ENCODE measurements around the gene LRRC26. TPM values are rescaled to one million over a fixed set of nuclear protein-coding genes. Genes with fewer than 3 reads are reported as not detected.

LRRC26 gene
- total RNA-seq, 1 donor from 2014 or later = not detected

DNA sequence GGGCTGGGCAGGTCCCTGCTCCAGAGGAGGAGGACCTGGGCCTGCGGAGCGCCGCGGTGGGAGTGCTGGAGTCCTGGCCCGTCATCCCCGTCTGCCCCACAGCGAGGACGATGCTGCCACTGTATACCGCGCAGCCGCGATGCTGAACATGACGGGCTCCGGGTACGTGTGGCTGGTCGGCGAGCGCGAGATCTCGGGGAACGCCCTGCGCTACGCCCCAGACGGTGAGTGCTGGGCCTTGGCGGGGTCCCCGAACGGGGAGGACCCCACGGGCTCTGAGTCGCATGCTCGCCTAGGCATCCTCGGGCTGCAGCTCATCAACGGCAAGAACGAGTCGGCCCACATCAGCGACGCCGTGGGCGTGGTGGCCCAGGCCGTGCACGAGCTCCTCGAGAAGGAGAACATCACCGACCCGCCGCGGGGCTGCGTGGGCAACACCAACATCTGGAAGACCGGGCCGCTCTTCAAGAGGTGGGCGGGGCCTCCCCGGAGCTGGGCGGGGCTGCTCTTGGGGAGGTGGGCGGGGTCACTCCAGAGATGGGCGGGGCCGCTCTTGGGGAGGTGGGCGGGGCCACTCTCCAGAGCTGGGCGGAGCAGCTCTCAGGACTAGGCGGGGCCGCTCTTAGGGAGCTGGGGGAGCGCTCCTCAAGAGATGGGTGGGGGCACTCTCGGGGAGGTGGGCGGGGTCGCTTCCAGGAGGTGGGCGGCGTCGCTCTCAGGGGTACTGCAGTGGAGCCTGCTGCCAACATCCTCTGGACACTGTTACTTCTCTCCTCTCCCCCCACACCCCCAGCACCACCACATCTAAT lies 13.1 kb downstream of the LRRC26 start:
- Mint-ChIP-seq H3K36me3 (ENCODE audit: low read depth) (no peaks in the 10 kb centered on the region), H3K27me3 (peaks cover 24% of the 10 kb centered on the region), H3K4me3 (peak overlapping the region; percentile 73), H3K4me1 (peaks cover 9% of the 10 kb centered on the region), H3K9me3 (no peaks in the 10 kb centered on the region), H3K27ac (peak overlapping the region; percentile 20)
- DNase-seq = peak; percentile 86
- intact Hi-C loops (cut with micrococcal nuclease) = loop anchor here (1.0 to 10.0 kb wide), 2 partner anchors 12 to 182 kb away; partner anchors contain the start of gene PTGDS

GRCh38 chr9:137152844-137153405 lies 16.9 kb downstream of the LRRC26 start:
- no peak for DNase-seq
- H3K36me3 Mint-ChIP-seq (ENCODE audit: low read depth) = no peaks in the 10 kb centered on the region
- intact Hi-C loops (cut with micrococcal nuclease) = loop anchor here (10.0 kb wide), 1 partner anchor 178 kb away; the partner anchor contains the start of gene PTGDS
- H3K4me1 Mint-ChIP-seq = peaks cover 4% of the 10 kb centered on the region
- H3K9me3 Mint-ChIP-seq = no peaks in the 10 kb centered on the region
- no peak overlapping the region for H3K27ac Mint-ChIP-seq
- peaks cover 4% of the 10 kb centered on the region for H3K27me3 Mint-ChIP-seq
- no peak overlapping the region for H3K4me3 Mint-ChIP-seq

GRCh38 chr9:137150617-137151457 lies 19.0 kb downstream of the LRRC26 start:
- Mint-ChIP-seq H3K4me1 (peaks cover 2% of the 10 kb centered on the region), H3K27ac (peak overlapping the region; percentile 58), H3K9me3 (no peaks in the 10 kb centered on the region), H3K36me3 (ENCODE audit: low read depth) (no peaks in the 10 kb centered on the region), H3K4me3 (no peak overlapping the region), H3K27me3 (peaks cover 2% of the 10 kb centered on the region)
- DNase-seq = peak; percentile 86
- intact Hi-C loops (cut with micrococcal nuclease) = loop anchor here (1.0 to 10.0 kb wide), 2 partner anchors 22 to 176 kb away; partner anchors contain the start of gene PTGDS

DNA sequence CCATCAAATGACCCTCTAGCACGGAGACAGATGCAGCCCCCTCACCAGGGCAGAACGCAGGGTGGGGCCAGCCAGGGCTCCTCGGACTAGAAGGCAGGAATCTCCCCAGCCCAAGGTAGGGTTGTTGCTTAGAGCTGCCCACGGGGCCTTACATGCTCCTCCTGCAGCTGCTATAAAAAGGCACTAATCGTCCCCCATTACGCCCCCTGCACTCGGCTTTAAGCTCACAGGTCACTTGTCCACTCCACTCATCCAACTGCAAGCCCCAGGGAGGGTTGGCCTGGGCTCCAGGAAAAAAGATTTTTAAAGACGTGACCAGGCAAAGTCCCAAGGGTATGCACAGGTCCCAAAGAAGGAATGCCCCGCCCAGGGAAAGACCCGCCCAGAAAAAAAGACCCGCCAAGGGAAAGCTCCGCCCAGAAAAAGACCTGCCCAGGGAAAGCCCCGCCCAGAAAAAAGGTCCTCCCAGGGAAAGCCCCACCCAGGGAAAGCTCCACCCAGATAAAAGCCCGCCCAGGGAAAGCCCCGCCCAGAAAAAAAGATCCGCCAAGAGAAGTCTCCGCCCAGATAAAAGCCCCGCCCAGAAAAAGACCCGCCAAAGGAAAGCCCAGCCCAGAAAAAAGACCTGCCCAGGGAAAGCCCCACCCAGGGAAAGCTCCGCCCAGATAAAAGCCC lies 19.8 kb downstream of the LRRC26 start:
- Mint-ChIP-seq H3K4me3 (no peak overlapping the region), H3K4me1 (peaks cover 2% of the 10 kb centered on the region), H3K27me3 (no peaks in the 10 kb centered on the region), H3K36me3 (ENCODE audit: low read depth) (no peaks in the 10 kb centered on the region), H3K27ac (no peak overlapping the region), H3K9me3 (no peaks in the 10 kb centered on the region)
- intact Hi-C loops (cut with micrococcal nuclease) = loop anchor here (1.0 to 10.0 kb wide), 2 partner anchors 21 to 175 kb away; partner anchors contain the start of gene PTGDS
- DNase-seq = peak; percentile 81

DNA sequence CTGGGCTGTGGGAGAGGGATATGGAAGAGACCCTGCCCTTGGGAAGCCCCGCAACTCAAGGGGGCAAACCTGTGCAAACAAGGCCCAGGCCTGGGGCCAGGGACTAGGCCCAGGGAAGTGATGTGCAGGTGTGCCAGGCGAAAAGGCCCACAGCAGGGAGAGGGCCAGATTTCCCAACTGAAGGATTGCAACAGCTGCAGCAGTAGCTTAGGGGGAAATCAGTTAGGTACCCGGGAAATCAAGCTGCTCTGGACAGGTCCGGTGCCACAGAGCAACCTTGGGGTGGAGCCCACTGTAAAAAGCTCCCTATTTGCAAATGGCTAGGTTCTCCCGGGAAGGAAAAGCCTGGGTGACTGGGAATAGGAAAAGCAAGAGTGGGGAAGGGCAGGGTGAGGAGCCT lies 20.5 kb downstream of the LRRC26 start:
- H3K36me3 Mint-ChIP-seq (ENCODE audit: low read depth) = no peaks in the 10 kb centered on the region
- no peak overlapping the region for H3K27ac Mint-ChIP-seq
- no peaks in the 10 kb centered on the region for H3K27me3 Mint-ChIP-seq
- H3K4me1 Mint-ChIP-seq = peaks cover 2% of the 10 kb centered on the region
- H3K9me3 Mint-ChIP-seq = no peaks in the 10 kb centered on the region
- no peak overlapping the region for H3K4me3 Mint-ChIP-seq
- DNase-seq = no peak
- intact Hi-C loops (cut with micrococcal nuclease) = no loop called here

DNA sequence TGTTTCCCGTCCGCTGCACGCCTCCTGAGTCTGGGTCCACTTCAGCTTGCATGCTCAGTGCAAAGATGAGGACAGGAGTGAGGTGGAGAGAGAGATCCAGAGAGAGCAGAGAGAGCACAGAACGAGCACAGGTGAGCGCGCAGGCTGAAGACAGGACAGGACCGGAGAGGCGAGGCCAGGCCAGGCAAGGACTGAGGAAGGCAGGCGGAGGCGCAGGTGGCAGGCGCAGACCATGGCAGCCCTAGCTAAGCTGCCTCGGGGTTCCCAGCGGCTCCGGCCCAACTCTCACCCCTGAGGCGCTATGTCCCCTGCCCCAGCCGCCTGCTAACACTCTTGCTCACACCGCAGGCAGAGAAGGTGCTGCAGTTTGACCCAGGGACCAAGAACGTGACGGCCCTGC lies 21.2 kb downstream of the LRRC26 start:
- intact Hi-C loops (cut with micrococcal nuclease) = no loop called here
- H3K36me3 Mint-ChIP-seq (ENCODE audit: low read depth) = no peaks in the 10 kb centered on the region

DNA sequence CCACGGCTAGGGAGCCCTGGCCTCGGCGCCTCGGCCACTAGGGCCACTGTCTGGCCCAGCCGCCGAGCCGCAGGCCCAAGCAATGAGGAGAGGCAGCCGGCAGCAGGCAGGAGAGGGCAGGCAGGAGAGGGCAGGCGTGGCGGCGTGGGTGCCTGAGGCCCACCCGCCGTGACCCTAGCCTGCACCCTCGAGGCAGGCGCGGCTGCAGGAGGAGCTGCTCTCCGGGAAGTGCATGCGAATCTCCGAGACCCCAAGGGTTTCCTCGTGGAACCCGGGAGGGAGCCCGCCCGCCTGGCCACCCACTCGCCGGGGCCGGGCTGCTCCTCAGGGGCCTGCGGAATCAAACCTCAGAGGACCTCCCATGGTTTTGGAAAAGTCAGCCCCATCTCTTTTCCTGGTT lies 21.6 kb downstream of the LRRC26 start:
- Mint-ChIP-seq H3K27ac (no peak overlapping the region), H3K4me1 (peaks cover 2% of the 10 kb centered on the region), H3K36me3 (ENCODE audit: low read depth) (no peaks in the 10 kb centered on the region), H3K4me3 (no peak overlapping the region), H3K27me3 (no peaks in the 10 kb centered on the region), H3K9me3 (no peaks in the 10 kb centered on the region)
- intact Hi-C loops (cut with micrococcal nuclease) = no loop called here
- DNase-seq = no peak

More for the DNA sequence above, 21.2 kb downstream of the LRRC26 start:
- H3K27ac Mint-ChIP-seq = no peak overlapping the region
- no peaks in the 10 kb centered on the region for H3K27me3 Mint-ChIP-seq
- peaks cover 2% of the 10 kb centered on the region for H3K4me1 Mint-ChIP-seq
- DNase-seq = no peak
- H3K4me3 Mint-ChIP-seq = no peak overlapping the region
- H3K9me3 Mint-ChIP-seq = no peaks in the 10 kb centered on the region

DNA sequence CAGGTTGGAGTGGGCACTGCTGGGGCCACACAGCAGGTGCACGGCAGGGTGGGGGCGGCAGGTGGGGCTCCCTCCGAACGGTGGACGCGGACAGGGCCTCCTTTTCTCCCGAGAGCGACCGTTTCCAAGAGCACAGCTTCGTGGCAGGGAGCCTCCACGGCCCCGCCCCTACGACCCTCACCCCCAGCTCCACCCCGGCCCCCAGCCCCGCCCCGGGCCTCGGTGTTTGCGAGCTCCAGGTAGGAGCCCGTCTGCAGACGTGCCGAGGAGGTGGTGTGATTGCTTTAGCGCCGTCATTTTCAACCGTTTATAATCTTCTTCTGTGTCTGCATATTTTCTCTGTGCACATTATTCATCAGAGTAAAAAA lies 22.1 kb downstream of the LRRC26 start:
- DNase-seq = no peak
- Mint-ChIP-seq H3K4me1 (peaks cover 2% of the 10 kb centered on the region), H3K36me3 (ENCODE audit: low read depth) (no peaks in the 10 kb centered on the region), H3K27me3 (no peaks in the 10 kb centered on the region), H3K27ac (no peak overlapping the region), H3K9me3 (no peaks in the 10 kb centered on the region), H3K4me3 (no peak overlapping the region)
- intact Hi-C loops (cut with micrococcal nuclease) = no loop called here

DNA sequence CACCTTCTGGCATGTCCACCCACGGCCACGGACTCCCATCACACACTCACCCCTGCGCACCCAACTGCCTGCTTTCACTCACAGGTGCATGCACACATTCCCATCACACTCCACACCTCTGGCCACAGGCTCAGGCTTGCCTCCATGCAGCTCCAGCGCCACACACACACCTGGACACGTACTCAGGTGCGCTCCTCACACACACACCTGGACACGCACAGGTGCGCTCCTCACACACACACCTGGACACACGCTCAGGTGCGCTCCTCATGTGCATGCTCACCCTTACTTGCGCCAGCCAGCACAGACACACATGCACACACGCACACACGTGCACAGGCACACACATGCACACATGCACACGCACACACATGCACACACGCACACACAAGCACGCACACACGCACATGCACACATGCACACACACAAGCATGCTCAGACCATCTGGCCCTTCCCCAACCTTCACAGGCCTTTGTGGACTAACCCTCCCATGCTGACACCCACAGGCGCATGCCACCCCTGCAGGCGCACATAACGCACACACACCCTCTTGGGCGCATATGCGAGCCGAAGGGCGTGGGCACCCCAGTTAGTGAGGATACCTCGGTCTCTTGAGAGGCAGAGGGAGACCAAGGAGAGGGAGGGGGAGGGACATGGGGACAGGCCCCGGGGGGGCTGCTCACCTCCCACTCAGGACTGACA lies 22.6 kb downstream of the LRRC26 start:
- Mint-ChIP-seq H3K9me3 (no peaks in the 10 kb centered on the region), H3K36me3 (ENCODE audit: low read depth) (no peaks in the 10 kb centered on the region), H3K4me1 (peaks cover 2% of the 10 kb centered on the region), H3K27ac (no peak overlapping the region), H3K27me3 (peaks cover 2% of the 10 kb centered on the region), H3K4me3 (no peak overlapping the region)
- no peak for DNase-seq
- intact Hi-C loops (cut with micrococcal nuclease) = no loop called here

GRCh38 chr9:137146527-137146918 lies 23.3 kb downstream of the LRRC26 start:
- no peak overlapping the region for H3K4me3 Mint-ChIP-seq
- H3K36me3 Mint-ChIP-seq (ENCODE audit: low read depth) = no peaks in the 10 kb centered on the region
- H3K4me1 Mint-ChIP-seq = peaks cover 2% of the 10 kb centered on the region
- intact Hi-C loops (cut with micrococcal nuclease) = no loop called here
- DNase-seq = no peak
- no peaks in the 10 kb centered on the region for H3K9me3 Mint-ChIP-seq
- H3K27ac Mint-ChIP-seq = no peak overlapping the region
- peaks cover 7% of the 10 kb centered on the region for H3K27me3 Mint-ChIP-seq

DNA sequence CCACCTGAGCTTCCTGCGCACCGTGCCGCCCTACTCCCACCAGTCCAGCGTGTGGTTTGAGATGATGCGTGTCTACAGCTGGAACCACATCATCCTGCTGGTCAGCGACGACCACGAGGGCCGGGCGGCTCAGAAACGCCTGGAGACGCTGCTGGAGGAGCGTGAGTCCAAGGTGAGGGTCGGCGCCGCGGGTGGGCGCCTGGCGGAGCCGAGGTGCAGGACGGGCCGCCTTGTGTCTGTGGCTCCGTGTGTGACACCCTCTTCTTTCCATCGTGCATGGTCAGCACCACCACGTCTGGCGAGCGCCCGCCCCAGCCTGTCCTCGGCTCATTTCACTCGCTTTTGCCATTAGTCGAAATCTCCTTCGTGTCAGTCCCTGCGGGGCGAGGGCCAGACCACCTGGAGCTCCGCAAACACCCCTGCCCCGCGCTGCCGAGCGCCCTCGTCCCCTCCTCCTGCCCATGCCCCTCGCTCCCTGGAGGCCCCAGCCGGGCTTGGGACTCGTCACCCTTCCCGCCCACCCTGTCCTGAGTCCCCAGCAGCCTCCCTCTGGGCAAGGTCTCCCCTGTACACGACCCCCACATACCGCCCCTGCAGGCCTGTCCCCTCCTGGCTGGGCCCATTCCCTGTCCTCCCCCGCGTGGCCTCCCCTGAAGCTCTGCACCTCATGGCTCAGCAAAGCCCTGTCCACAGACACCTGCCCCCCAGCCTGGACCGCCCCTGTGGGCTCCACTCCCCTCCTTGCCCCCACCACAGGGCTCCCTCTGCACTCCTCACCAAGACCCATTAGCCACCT lies 23.9 kb downstream of the LRRC26 start:
- Mint-ChIP-seq H3K36me3 (ENCODE audit: low read depth) (no peaks in the 10 kb centered on the region), H3K4me1 (peaks cover 2% of the 10 kb centered on the region), H3K27me3 (peaks cover 8% of the 10 kb centered on the region), H3K4me3 (no peak overlapping the region), H3K27ac (no peak overlapping the region), H3K9me3 (no peaks in the 10 kb centered on the region)
- no peak for DNase-seq
- intact Hi-C loops (cut with micrococcal nuclease) = no loop called here

DNA sequence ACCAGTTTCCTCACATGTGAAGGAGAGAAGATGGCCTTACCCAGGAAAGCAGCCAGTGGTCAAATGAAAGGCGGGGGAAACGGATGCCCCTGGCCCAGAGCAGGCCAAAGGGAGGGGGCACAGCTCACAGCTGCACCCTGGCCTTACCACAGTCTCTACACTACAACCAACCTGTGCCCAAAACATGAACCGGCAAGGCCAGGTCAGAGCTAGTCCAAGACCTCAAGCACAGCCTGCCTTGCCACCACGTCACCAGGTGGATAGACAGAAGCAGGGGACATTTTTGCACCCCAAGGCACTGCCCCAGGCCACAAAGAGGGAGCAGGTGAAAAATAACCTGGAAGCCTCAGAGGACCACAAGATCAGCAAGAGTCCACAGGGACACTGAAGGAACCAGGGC lies 26.4 kb downstream of the LRRC26 start:
- Mint-ChIP-seq H3K4me3 (no peak overlapping the region), H3K27me3 (peaks cover 26% of the 10 kb centered on the region), H3K4me1 (peaks cover 7% of the 10 kb centered on the region), H3K36me3 (ENCODE audit: low read depth) (no peaks in the 10 kb centered on the region), H3K9me3 (no peaks in the 10 kb centered on the region), H3K27ac (no peak overlapping the region)
- intact Hi-C loops (cut with micrococcal nuclease) = no loop called here
- DNase-seq = no peak

Data from activated CD4-positive, alpha-beta T cell treated with anti-CD3 and anti-CD28 coated beads, Interleukin-2, amount 10 ng/mL, durations not matched to agents 24 days and 14 days (primary cell).